Pancreas (tissue), 10 donors: ENCODE data around the gene ARFGEF3. TPM values are rescaled to one million over a fixed set of nuclear protein-coding genes. Genes with fewer than 3 reads are reported as not detected.
"Not testable (repeated sequence)": the region's sequence is repeated elsewhere in the genome, so short reads cannot be mapped to it uniquely, and the experiment has no call there.

Experiments used
- ATAC-seq, 4 donors: fragments of 200-7000 bp; cut with Tn5 transposase; one replicate each; pipeline versions ENCODE4 v1.8.0 to v1.9.1; 2020; ENCODE audit warnings: mild to moderate bottlenecking in 4 of 4, moderate library complexity in 4 of 4
- DNase-seq, 6 donors: peaks; one replicate each; pipeline ENCODE4 v3.0.0-alpha.2; 2020
- FAIRE-seq: peaks from 2 replicates; lab custom pipeline; 2012; peaks lifted over from hg19 to GRCh38; lab: Jason Lieb, UNC
- H3K27ac ChIP-seq, 4 donors: fragments of 200-600 bp; sonication (generic); 1 replicate in 3 of 4; 2 replicates in 1 of 4; pipeline versions ENCODE4 v1.5.0 to v1.8.0; 2020
- H3K27me3 ChIP-seq, 4 donors: fragments of 200-600 bp; one replicate each; pipeline ENCODE4 v1.8.0; 2021
- H3K36me3 ChIP-seq, 3 donors: fragments of 200-600 bp; sonication (generic) in 1 of 3; one replicate each; pipeline versions ENCODE4 v1.5.0 to v1.8.0; 2020 to 2021
- H3K4me1 ChIP-seq, 3 donors: fragments of 200-600 bp; one replicate each; pipeline ENCODE4 v1.8.0; 2021
- H3K4me3 ChIP-seq, 4 donors: fragments of 200-600 bp; sonication (generic) in 2 of 4; one replicate each; pipeline versions ENCODE4 v1.5.0 to v1.8.0; 2020 to 2021
- H3K9me3 ChIP-seq, 4 donors: fragments of 200-600 bp; one replicate each; pipeline ENCODE4 v1.8.0; 2021
- CTCF ChIP-seq, 4 donors: fragments of 200-600 bp; sonication (generic) in 3 of 4; IDR thresholded peaks; one replicate each; pipeline versions ENCODE4 v1.5.0 to v1.8.0; 2021; ENCODE audit warnings: antibody characterized with exemption in 4 of 4
- WGBS, 2 donors: extraction: QIAGEN DNeasy Blood & Tissue Kit; methylation state at CpG; one replicate each; pipeline ENCODE4 v1.1.7; 2013; 5-methylcytosine and 5-hydroxymethylcytosine counted together
- intact Hi-C, 3 donors: fragments of 100-400 bp; cut with DNase I; formaldehyde crosslinking; loops; one replicate each; pipeline versions ENCODE4 v1.11.1 to v1.14.2; 2022
- polyA plus RNA-seq, 2 donors: library from polyadenylated mRNA; stranded (reverse); fragments of 200-250 nt; gene quantifications; one replicate each; pipeline ENCODE4 v1.2.3, GENCODE V29; 2013
- total RNA-seq, 6 donors: library from RNA; stranded (reverse); fragmentation: NEBNext Ultra II Directional in 4 of 6; extraction: Animal tissue kit (Norgen Biotek cat#: 25700) in 4 of 6; gene quantifications; one replicate each; pipeline versions ENCODE4 v1.2.1 to v1.2.4, GENCODE V29; 2021 to 2023
- donor health status: healthy with polysubstance abuse.
- donor health status: DM: no; HTN: no; CAD: no; lungs with moderate emphysema.
- donor health status: DM: no; HTN: no; CAD: no.
- donor health status: control.
- donor health status: control.
- donor health status: Bipolar disorder and iron deficiency.
- donor health status: DM: yes; HTN: yes; CAD: no.
- donor health status: DM: no; HTN: no; CAD: no.
- donor health status: DM: no; HTN: no; CAD: no.
- donor health status: DM: yes; HTN: yes; CAD: no.

Gene ARFGEF3
- total and polyA plus RNA-seq, 8 donors = 4.8 to 19.0 (median 15.7) TPM

GRCh38 chr6:138205437-138206094 is 43.8 kb downstream of the ARFGEF3 start:
- FAIRE-seq (no peak), ATAC-seq (peak in 3 of 4 donors; percentile 42 to 71 (median 62)), DNase-seq (no peak)
- 57% methylated on average over 5 of the region's 5 CpGs for WGBS, 2 donors
- no peaks in the 10 kb centered on the region for H3K27me3 ChIP-seq
- no peaks in the 10 kb centered on the region for H3K36me3 ChIP-seq
- intact Hi-C loops = no loop called here
- H3K9me3 ChIP-seq = no peaks in the 10 kb centered on the region
- no peak for TF ChIP-seq CTCF (IDR thresholded peaks at IDR 0.05)
- no peak overlapping the region for H3K4me3 ChIP-seq
- H3K27ac ChIP-seq = no peak overlapping the region
- H3K4me1 ChIP-seq = peaks cover 0 to 7% (median 5%) of the 10 kb centered on the region in 3 donors

GRCh38 chr6:138206862-138207261 is 45.1 kb downstream of the ARFGEF3 start:
- DNase-seq (no peak), FAIRE-seq (no peak), ATAC-seq (peak in 1 of 4 donors; percentile 37)
- no peak for TF ChIP-seq CTCF (IDR thresholded peaks at IDR 0.05)
- H3K27ac ChIP-seq = no peak overlapping the region
- intact Hi-C loops = no loop called here
- H3K27me3 ChIP-seq = no peaks in the 10 kb centered on the region
- H3K4me3 ChIP-seq = no peak overlapping the region
- no peaks in the 10 kb centered on the region for H3K9me3 ChIP-seq
- peaks cover 0 to 7% (median 5%) of the 10 kb centered on the region in 3 donors for H3K4me1 ChIP-seq
- no peaks in the 10 kb centered on the region for H3K36me3 ChIP-seq

GRCh38 chr6:138211048-138211581 is 49.4 kb downstream of the ARFGEF3 start:
- 89 to 93% methylated on average over 2 of the region's 2 CpGs for WGBS, 2 donors
- no peak for FAIRE-seq
- intact Hi-C loops = no loop called here
- DNase-seq = no peak
- Histone ChIP-seq H3K4me1 (peaks cover 0 to 3% (median 0%) of the 10 kb centered on the region in 3 donors), H3K27me3 (no peaks in the 10 kb centered on the region), H3K4me3 (no peak overlapping the region), H3K27ac (no peak overlapping the region), H3K9me3 (no peaks in the 10 kb centered on the region), H3K36me3 (no peaks in the 10 kb centered on the region)
- ATAC-seq = no peak
- TF ChIP-seq CTCF (IDR thresholded peaks at IDR 0.05) = no peak

GRCh38 chr6:138211601-138212000 is 49.9 kb downstream of the ARFGEF3 start:
- FAIRE-seq (no peak), ATAC-seq (no peak), DNase-seq (no peak)
- intact Hi-C loops = no loop called here
- H3K27me3 ChIP-seq = no peaks in the 10 kb centered on the region
- peaks cover 0 to 3% (median 0%) of the 10 kb centered on the region in 3 donors for H3K4me1 ChIP-seq
- no peak overlapping the region for H3K4me3 ChIP-seq
- 77% methylated on average over 5 of the region's 5 CpGs for WGBS, 2 donors
- no peak for TF ChIP-seq CTCF (IDR thresholded peaks at IDR 0.05)
- H3K36me3 ChIP-seq = no peaks in the 10 kb centered on the region
- no peaks in the 10 kb centered on the region for H3K9me3 ChIP-seq
- no peak overlapping the region for H3K27ac ChIP-seq

- H3K27me3 ChIP-seq, FAIRE-seq, H3K4me1 ChIP-seq, H3K36me3 ChIP-seq, H3K27ac ChIP-seq, H3K4me3 ChIP-seq, intact Hi-C loops, H3K9me3 ChIP-seq, ATAC-seq, DNase-seq: not testable (repeated sequence)
- 100% methylated on average over 2 of the region's 2 CpGs for WGBS, 2 donors
Measured at GRCh38 chr6:138212530-138212929, 50.8 kb downstream of the ARFGEF3 start.
